OCI-LY1 (cell line): ENCODE results near the gene SRMS.

ENCODE experiments used
- H2AFZ ChIP-seq: fragments of 200-600 bp; sonication (generic), shearing (Covaris generic); 2 replicates; pipeline ENCODE4 v1.6.0; 2014; ENCODE audit warnings: antibody characterized with exemption, mild to moderate bottlenecking, low read length
- H3F3A ChIP-seq: fragments of 200-600 bp; sonication (generic), shearing (Covaris generic); 2 replicates; pipeline ENCODE4 v1.6.0; 2014; ENCODE audit warnings: mild to moderate bottlenecking, antibody characterized with exemption, low read length, moderate library complexity; ENCODE audit not compliant: insufficient read depth
- H3K27ac ChIP-seq: fragments of 200-600 bp; sonication (generic); 2 replicates; pipeline ENCODE4 v1.5.1; 2014; ENCODE audit warnings: low read length, mixed run types, mild to moderate bottlenecking, low read depth; ENCODE audit not compliant: poor library complexity, severe bottlenecking
- H3K27me3 ChIP-seq: fragments of 200-600 bp; sonication (generic); 2 replicates; pipeline ENCODE4 v1.6.0; 2014; ENCODE audit warnings: antibody characterized with exemption, mild to moderate bottlenecking, low read length, moderate library complexity; ENCODE audit not compliant: insufficient read depth
- H3K36me3 ChIP-seq: fragments of 200-600 bp; sonication (generic); 2 replicates; pipeline ENCODE4 v1.6.1; 2014; ENCODE audit warnings: mild to moderate bottlenecking, antibody characterized with exemption, low read length, moderate library complexity, mixed read lengths; ENCODE audit not compliant: insufficient read depth
- H3K4me1 ChIP-seq: fragments of 200-600 bp; sonication (generic); 2 replicates; pipeline ENCODE4 v1.5.1; 2014; ENCODE audit warnings: mild to moderate bottlenecking, low read length, moderate library complexity; ENCODE audit not compliant: insufficient read depth, severe bottlenecking
- H3K4me2 ChIP-seq: fragments of 200-600 bp; sonication (generic), shearing (Covaris generic); 2 replicates; pipeline ENCODE4 v1.6.1; 2014; ENCODE audit warnings: low read length
- H3K4me3 ChIP-seq: fragments of 200-600 bp; sonication (generic); 2 replicates; pipeline ENCODE4 v1.5.1; 2014; ENCODE audit warnings: low read length, low read depth, mild to moderate bottlenecking, mixed read lengths; ENCODE audit not compliant: poor library complexity, severe bottlenecking
- H3K79me2 ChIP-seq: fragments of 200-600 bp; shearing (Covaris generic); 2 replicates; pipeline ENCODE4 v1.6.1; 2016; ENCODE audit warnings: mixed run types, low read length, mixed read lengths; ENCODE audit not compliant: insufficient read depth
- H3K9ac ChIP-seq: fragments of 200-600 bp; sonication (generic), shearing (Covaris generic); 2 replicates; pipeline ENCODE4 v1.6.1; 2014; ENCODE audit warnings: mild to moderate bottlenecking, low read length, mixed read lengths
- H3K9me2 ChIP-seq: fragments of 200-600 bp; sonication (generic), shearing (Covaris generic); 2 replicates; pipeline ENCODE4 v1.6.1; 2014; ENCODE audit warnings: low read depth, mild to moderate bottlenecking, low read length, mixed read lengths
- H3K9me3 ChIP-seq: fragments of 200-600 bp; shearing (Covaris generic); 2 replicates; pipeline ENCODE4 v1.6.1; 2014; ENCODE audit warnings: low read length, mixed read lengths
- H4K20me1 ChIP-seq: fragments of 200-600 bp; sonication (generic), shearing (Covaris generic); 2 replicates; pipeline ENCODE4 v1.6.0; 2016; ENCODE audit warnings: mild to moderate bottlenecking, low read length; ENCODE audit not compliant: insufficient read depth
- CTCF ChIP-seq: fragments of 200-600 bp; sonication (generic), shearing (Covaris generic); IDR thresholded peaks from 2 replicates; pipeline ENCODE4 v1.5.1; 2017; ENCODE audit warnings: mild to moderate bottlenecking, antibody characterized with exemption, low read length, moderate library complexity, mixed read lengths
- EZH2 ChIP-seq: fragments of 200-600 bp; sonication (generic), shearing (Covaris generic); IDR thresholded peaks from 2 replicates; pipeline ENCODE4 v1.8.0; 2017; ENCODE audit warnings: borderline replicate concordance, mixed run types, mild to moderate bottlenecking, antibody characterized with exemption, low read length, moderate library complexity, mixed read lengths

The SRMS gene

GRCh38 chr20:63525971-63526370 is 21.6 kb downstream of the SRMS start:
- Histone ChIP-seq H3K4me2 (no peak overlapping the region), H2AFZ (no peak overlapping the region), H3K36me3 (peaks cover 27% of the 10 kb centered on the region), H3K9ac (no peak overlapping the region), H3K27ac (no peak overlapping the region), H3K4me3 (no peak overlapping the region), H3K27me3 (no peaks in the 10 kb centered on the region), H3K9me2 (no peaks in the 10 kb centered on the region), H3K9me3 (0 out of 2 replicates have a peak, but pooled peaks cover 6% of the 10 kb centered on the region), H3K4me1 (peaks cover 5% of the 10 kb centered on the region), H3K79me2 (no peaks in the 10 kb centered on the region), H3F3A (no peaks in the 10 kb centered on the region), H4K20me1 (no peaks in the 10 kb centered on the region)
- TF ChIP-seq CTCF (no peak), EZH2 (no peak)

GRCh38 chr20:63525185-63525584 is 22.4 kb downstream of the SRMS start:
- H2AFZ ChIP-seq: no peak overlapping the region
- no peaks in the 10 kb centered on the region for H3F3A ChIP-seq
- H3K79me2 ChIP-seq: no peaks in the 10 kb centered on the region
- H3K36me3 ChIP-seq: peaks cover 27% of the 10 kb centered on the region
- H3K27me3 ChIP-seq: no peaks in the 10 kb centered on the region
- H4K20me1 ChIP-seq: no peaks in the 10 kb centered on the region
- no peaks in the 10 kb centered on the region for H3K9me2 ChIP-seq
- no peak overlapping the region for H3K4me3 ChIP-seq
- no peak overlapping the region for H3K9ac ChIP-seq
- TF ChIP-seq CTCF (no peak), EZH2 (no peak)
- H3K4me1 ChIP-seq: peaks cover 7% of the 10 kb centered on the region
- H3K4me2 ChIP-seq: no peak overlapping the region
- H3K9me3 ChIP-seq: 0 out of 2 replicates have a peak, but pooled peaks cover 6% of the 10 kb centered on the region
- no peak overlapping the region for H3K27ac ChIP-seq

- Histone ChIP-seq H3F3A (no peaks in the 10 kb centered on the region), H3K9me3 (0 out of 2 replicates have a peak, but pooled peaks cover 6% of the 10 kb centered on the region), H3K27me3 (no peaks in the 10 kb centered on the region), H3K9me2 (no peaks in the 10 kb centered on the region), H3K4me1 (peaks cover 14% of the 10 kb centered on the region), H2AFZ (no peak overlapping the region), H3K4me3 (no peak overlapping the region), H3K9ac (no peak overlapping the region), H3K4me2 (no peak overlapping the region), H3K79me2 (no peaks in the 10 kb centered on the region), H4K20me1 (no peaks in the 10 kb centered on the region), H3K27ac (no peak overlapping the region), H3K36me3 (peaks cover 27% of the 10 kb centered on the region)
- TF ChIP-seq CTCF: no peak
- TF ChIP-seq EZH2: no peak
These were observed 24.5 kb downstream of the SRMS start for GRCh38 chr20:63522981-63523611.
